HS-5 (cell line): Measurements from ENCODE around the gene FHIT.

Experiments
- DNase-seq: peaks from one replicate; pipeline ENCODE4 v3.0.0-alpha.2; 2012; ENCODE audit warnings: low read depth

Gene FHIT

GRCh38 chr3:60216462-60217075 is 1034.7 kb downstream of the FHIT start:
- DNase-seq, result no peak

DNA sequence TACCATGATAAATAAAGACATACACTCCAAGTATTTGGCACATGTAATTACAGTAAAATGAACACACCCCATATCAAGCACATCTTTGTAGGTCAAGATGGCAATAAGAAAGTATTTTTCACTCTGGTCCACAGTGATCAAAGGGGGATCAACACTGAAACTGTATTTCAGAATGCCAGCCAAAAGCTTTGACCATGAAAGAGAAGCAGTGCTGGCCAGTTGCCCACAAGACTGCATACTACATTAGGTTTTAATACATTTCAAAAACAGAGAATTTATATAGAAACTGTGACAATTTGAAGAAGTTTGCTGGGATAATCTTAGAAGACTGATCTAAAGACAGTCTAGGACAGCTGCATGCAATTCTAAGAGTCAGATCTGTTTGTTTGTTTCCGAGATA is 1035.3 kb downstream of the FHIT start:
- DNase-seq, result no peak

DNA sequence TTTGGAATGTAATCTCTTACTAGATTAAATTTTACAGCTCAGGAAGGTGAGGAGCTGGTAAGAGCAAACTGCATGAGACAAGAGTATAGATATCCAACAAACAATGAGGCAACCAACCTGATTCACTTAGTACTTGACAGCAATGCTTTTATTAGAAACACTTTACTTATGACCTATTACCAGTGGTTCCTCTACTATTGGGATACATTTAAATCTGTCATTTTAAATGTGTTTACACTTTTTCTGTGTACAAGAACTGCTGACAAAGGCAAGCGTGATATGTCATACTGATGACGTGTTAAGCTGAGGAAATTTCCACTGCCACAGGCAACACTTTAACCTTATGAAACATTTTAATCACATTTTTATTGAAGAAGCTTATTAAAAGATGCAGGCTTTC is 1043.3 kb downstream of the FHIT start:
- DNase-seq, result no peak

GRCh38 chr3:60206206-60206605 is 1045.0 kb downstream of the FHIT start:
- no peak for DNase-seq

GRCh38 chr3:60202052-60202726 is 1049.1 kb downstream of the FHIT start:
- DNase-seq, result no peak

DNA sequence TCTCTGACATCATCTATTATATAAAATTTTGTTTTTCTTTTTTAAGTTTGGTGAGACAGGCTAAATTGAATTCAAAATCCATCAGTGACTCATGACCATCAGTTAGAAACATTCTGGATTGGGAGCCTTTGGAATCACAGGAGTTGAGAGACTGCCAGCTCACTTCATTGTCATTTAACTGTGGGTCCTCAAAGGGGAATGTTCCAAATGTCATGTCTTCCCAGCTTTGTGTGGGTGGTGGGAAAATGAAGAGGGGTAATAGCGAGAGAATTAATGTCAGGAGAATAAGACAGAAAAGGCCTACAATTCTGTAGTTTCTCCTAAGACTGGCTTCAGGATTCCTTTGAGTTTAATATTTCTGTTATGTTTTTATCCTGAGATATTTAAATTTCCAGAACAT is 1051.9 kb downstream of the FHIT start:
- no peak for DNase-seq

- DNase-seq, result no peak
Observed at GRCh38 chr3:60198179-60198720, 1053.0 kb downstream of the FHIT start.

- DNase-seq, result no peak
Observed at GRCh38 chr3:60192297-60193114, 1058.7 kb downstream of the FHIT start.

DNA sequence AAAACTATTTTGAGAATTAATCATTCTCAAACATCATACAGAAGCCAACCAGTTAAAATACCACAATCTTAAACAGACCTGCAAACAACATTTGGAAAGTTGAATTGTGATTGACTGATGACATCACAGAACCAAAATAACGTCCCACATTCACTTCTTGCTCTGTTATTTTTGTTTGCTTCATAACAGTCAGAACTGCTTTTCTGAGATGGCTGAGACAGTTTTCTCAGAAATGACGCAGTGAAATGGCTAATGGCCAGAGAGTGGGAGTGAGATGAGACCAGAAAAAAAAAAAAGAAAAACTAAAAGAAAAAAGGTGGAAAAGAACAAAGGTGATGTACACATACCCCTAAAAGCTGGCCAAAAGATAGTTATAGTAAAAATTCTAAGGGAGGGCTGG is 1061.2 kb downstream of the FHIT start:
- no peak for DNase-seq

GRCh38 chr3:60189304-60189703 is 1061.9 kb downstream of the FHIT start:
- no peak for DNase-seq

GRCh38 chr3:60188803-60189202 is 1062.4 kb downstream of the FHIT start:
- DNase-seq, result no peak

DNA sequence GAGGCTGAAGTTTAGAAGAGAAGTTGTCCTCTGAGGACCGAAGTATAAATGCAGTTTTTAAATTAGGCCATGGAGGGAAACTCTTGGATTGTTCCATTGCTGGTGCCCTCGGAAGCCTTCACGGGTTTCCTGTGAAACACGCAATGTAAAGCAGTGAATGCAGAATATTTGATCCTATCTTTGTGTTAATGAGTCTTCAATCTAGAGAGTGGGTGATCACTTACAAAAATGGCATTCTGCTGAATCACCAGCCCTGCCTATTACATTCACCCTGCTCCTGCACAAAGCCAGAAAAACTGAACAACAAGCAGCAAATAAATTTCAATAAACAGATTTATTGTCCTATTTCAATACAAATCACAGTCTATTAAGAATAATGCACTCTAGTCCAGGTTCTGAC is 1063.9 kb downstream of the FHIT start:
- DNase-seq, result no peak

GRCh38 chr3:60186359-60186758 is 1064.9 kb downstream of the FHIT start:
- no peak for DNase-seq

DNA sequence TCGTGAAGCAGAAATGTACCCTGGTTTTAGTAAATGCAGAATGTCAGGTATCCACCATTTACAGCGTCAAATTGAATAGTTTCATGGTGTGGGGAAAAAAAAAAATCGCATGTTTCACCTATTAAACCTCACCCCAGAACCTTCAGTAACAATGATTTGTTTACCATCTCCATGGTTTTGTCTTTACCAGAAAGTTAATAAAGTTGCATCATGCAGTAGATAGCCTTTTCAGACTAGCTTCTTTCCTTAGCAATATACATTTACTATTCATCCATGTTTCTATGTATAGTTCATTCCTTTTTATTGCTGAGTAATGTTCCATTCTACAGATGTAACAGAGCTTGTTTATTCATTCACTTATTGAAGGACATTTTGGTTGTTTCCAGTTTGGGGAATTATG is 1066.1 kb downstream of the FHIT start:
- no peak for DNase-seq

- no peak for DNase-seq
Observed at GRCh38 chr3:60182697-60183096, 1068.6 kb downstream of the FHIT start.

DNA sequence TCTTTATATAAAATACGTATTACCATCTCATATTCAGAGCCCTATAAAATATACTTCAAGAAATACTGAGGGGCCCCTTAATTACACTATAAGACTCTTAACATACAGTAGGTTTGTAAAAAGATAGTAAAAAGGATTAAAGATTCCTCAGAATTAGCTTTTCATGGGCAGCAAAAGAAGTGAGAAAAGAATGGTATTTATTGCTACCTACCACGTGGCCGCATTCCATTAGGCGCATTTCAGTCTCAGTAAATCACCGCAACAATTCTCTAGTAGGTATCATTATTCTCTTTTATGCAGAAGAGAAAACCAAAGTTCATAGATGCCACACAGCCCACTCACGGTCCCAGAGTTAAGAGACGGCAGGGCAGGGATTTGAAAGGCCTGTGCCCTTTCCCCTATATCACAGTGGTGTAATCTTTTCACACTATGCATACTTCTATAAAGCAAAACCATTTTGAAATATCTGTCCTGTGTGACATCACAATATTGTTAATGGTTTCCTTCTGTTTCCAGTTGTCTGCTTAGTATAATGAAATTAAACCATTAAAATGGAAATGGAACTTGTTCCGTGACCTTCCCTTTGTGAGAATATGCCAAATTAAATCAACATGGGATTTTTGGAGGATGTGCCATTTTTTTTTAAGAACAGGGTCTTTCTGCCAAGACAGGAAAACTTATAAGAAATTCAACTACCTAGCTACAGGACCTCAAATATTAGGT is 1072.2 kb downstream of the FHIT start:
- DNase-seq, result no peak

DNA sequence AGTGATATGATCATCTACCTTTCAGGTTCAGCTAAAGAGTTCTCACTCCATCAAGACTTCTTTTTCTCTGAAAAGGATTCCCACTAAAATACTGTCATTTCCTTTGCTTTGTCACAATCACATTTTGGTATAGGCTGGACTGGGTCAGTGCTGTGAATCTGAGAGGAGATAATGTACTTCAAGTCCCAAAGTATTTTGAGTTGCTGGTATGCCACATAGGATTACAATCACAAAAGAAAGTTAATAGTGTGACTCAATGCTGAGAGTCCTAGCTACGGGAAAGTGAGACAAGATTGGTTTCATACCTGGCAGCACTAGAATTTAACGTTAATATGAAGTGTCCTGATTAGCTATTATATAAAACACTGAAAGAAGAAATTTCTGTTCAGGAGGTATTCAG is 1073.5 kb downstream of the FHIT start:
- no peak for DNase-seq

GRCh38 chr3:60176614-60177013 is 1074.6 kb downstream of the FHIT start:
- no peak for DNase-seq

DNA sequence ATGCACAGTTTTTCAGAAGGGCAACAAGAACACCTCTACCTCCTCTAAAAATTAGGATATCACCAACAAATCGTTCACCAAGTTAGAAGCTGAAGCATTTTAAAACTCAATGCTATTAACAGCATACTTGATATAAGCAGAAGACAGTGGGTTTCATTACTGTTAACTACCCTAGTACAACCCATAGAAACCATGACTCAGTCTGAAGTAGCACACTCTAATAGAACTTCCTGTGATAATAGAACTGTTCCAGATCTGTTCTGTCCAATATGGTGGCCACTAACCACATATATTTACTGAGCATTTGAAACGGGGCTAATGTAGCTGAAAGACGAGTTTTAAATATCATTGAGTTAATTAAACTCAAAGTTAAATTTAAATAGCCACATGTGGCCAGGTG is 1075.6 kb downstream of the FHIT start:
- DNase-seq, result no peak

GRCh38 chr3:60169755-60170154 is 1081.5 kb downstream of the FHIT start:
- no peak for DNase-seq

DNA sequence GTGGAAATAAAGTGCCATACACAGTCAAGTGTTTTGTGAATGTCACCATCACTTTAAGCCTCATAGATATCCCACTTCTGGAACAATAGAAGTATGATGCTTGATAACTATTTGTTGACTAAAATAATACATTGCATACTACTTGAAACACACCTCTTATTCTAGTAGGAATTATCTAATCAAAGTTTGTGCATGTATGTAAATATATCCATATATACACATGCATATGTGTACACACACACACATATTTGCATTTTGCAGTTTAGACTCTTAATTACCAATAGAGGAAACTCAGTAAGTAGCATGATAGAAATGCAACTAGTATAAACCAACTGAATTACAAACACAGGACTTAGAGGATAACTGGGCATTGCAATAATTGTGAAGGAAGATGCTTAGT is 1084.1 kb downstream of the FHIT start:
- no peak for DNase-seq
